ENCODE data around the gene SERPINA5. TPM values are rescaled to one million over a fixed set of nuclear protein-coding genes. Genes with fewer than 3 reads are reported as not detected.

The SERPINA5 gene
- total RNA-seq, 1 experiment from 2014 or later, result 1.5 TPM

- TF ChIP-seq ZNF512 (CRISPR knock-in tag; IDR thresholded peaks at IDR 0.05; ENCODE audit: borderline replicate concordance) (no peak), ZNF138 (CRISPR knock-in tag; conservative IDR thresholded peaks at IDR 0.05) (no peak)
These were observed 49.8 kb downstream of the SERPINA5 start (continued) for GRCh38 chr14:94631050-94631449.

- Mint-ChIP-seq H3K27me3 (ENCODE audit: low read depth) (no peaks in the 10 kb centered on the region; the same call in 1 of the 2 replicates), H3K4me1 (no peaks in the 10 kb centered on the region), H3K27ac (no peak overlapping the region), H3K4me3 (no peak overlapping the region), H3K9me3 (peaks cover 6% of the 10 kb centered on the region), H3K36me3 (no peaks in the 10 kb centered on the region)
- CTCF ChIA-PET, result no interaction called here
- DNase-seq (ENCODE audit: low spot score) (no peak), ATAC-seq (no peak)
- POLR2A ChIA-PET, result no interaction called here
- TF ChIP-seq FOXJ3 (CRISPR knock-in tag; IDR thresholded peaks at IDR 0.05; ENCODE audit: borderline replicate concordance), result no peak
- no peak for TF ChIP-seq PRRX2 (CRISPR knock-in tag; IDR thresholded peaks at IDR 0.05)
- TF ChIP-seq GABPB1 (CRISPR knock-in tag; IDR thresholded peaks at IDR 0.05), result no peak
- no peak for TF ChIP-seq TEAD4 (CRISPR knock-in tag; IDR thresholded peaks at IDR 0.05)
- TF ChIP-seq OVOL2 (CRISPR knock-in tag; IDR thresholded peaks at IDR 0.05; ENCODE audit: borderline replicate concordance), result no peak
- no peak for TF ChIP-seq ZNF416 (CRISPR knock-in tag; IDR thresholded peaks at IDR 0.05)
- TF ChIP-seq CDX4 (CRISPR knock-in tag; IDR thresholded peaks at IDR 0.05; ENCODE audit: borderline replicate concordance), result no peak
- no peak for TF ChIP-seq ATF3 (CRISPR knock-in tag; conservative IDR thresholded peaks at IDR 0.05)
- TF ChIP-seq SOX15 (CRISPR knock-in tag; IDR thresholded peaks at IDR 0.05), result no peak
- no peak for TF ChIP-seq ZNF232 (CRISPR knock-in tag; IDR thresholded peaks at IDR 0.05)
These were observed 50.5 kb downstream of the SERPINA5 start for GRCh38 chr14:94631536-94632304.

GRCh38 chr14:94632305-94632590, 51.0 kb downstream of the SERPINA5 start:
- DNase-seq (ENCODE audit: low spot score), result no peak
- CTCF ChIA-PET, result no interaction called here
- no peak for TF ChIP-seq E2F1 (CRISPR knock-in tag; IDR thresholded peaks at IDR 0.05)
- TF ChIP-seq IRF1 (CRISPR knock-in tag; IDR thresholded peaks at IDR 0.05), result no peak
- TF ChIP-seq ZNF416 (CRISPR knock-in tag; IDR thresholded peaks at IDR 0.05), result no peak
- TF ChIP-seq ZNF138 (CRISPR knock-in tag; conservative IDR thresholded peaks at IDR 0.05), result no peak
- no peak for TF ChIP-seq FOXK1 (CRISPR knock-in tag; IDR thresholded peaks at IDR 0.05)
- TF ChIP-seq CREB1 (CRISPR knock-in tag; IDR thresholded peaks at IDR 0.05), result no peak
- no peak for TF ChIP-seq ATF2 (CRISPR knock-in tag; IDR thresholded peaks at IDR 0.05; ENCODE audit: borderline replicate concordance, low read depth)
- no peak for TF ChIP-seq FOXP1 (CRISPR knock-in tag; IDR thresholded peaks at IDR 0.05; ENCODE audit: borderline replicate concordance)
- no peak for TF ChIP-seq ESRRA (CRISPR knock-in tag; IDR thresholded peaks at IDR 0.05; ENCODE audit: borderline replicate concordance)
- no peak for TF ChIP-seq NFYB (CRISPR knock-in tag; conservative IDR thresholded peaks at IDR 0.05; ENCODE audit: low read depth)
- no peak for TF ChIP-seq EMX1 (CRISPR knock-in tag; IDR thresholded peaks at IDR 0.05)
- no peak for TF ChIP-seq ZNF121 (CRISPR knock-in tag; IDR thresholded peaks at IDR 0.05)
- no peak for TF ChIP-seq ZNF671 (CRISPR knock-in tag; IDR thresholded peaks at IDR 0.05)
- no peak for TF ChIP-seq GTF2I (CRISPR knock-in tag; conservative IDR thresholded peaks at IDR 0.05)
- TF ChIP-seq ATF1 (CRISPR knock-in tag; IDR thresholded peaks at IDR 0.05), result no peak
- TF ChIP-seq USF2 (CRISPR knock-in tag; IDR thresholded peaks at IDR 0.05), result no peak
- TF ChIP-seq FOXJ3 (CRISPR knock-in tag; IDR thresholded peaks at IDR 0.05; ENCODE audit: borderline replicate concordance), result no peak
- no peak for TF ChIP-seq MXD4 (CRISPR knock-in tag; IDR thresholded peaks at IDR 0.05; ENCODE audit: borderline replicate concordance)
- Mint-ChIP-seq H3K27ac (no peak overlapping the region), H3K36me3 (no peaks in the 10 kb centered on the region), H3K27me3 (ENCODE audit: low read depth) (no peaks in the 10 kb centered on the region; the same call in 1 of the 2 replicates), H3K9me3 (peaks cover 6% of the 10 kb centered on the region), H3K4me1 (no peaks in the 10 kb centered on the region), H3K4me3 (no peak overlapping the region)
- no peak for ATAC-seq
- POLR2A ChIA-PET, result no interaction called here

All from WTC11 (cell line).